Right atrium auricular region (tissue), 2 donors: ENCODE data around the gene TCEA3. TPM values are rescaled to one million over a fixed set of nuclear protein-coding genes. Genes with fewer than 3 reads are reported as not detected.

Experiments
- DNase-seq: peaks from one replicate; pipeline ENCODE4 v3.0.0-alpha.2; 2019; ENCODE audit warnings: low spot score
- H3K27ac ChIP-seq, 2 donors: fragments of 200-600 bp; sonication (generic); 1 replicate in 1 of 2; 2 replicates in 1 of 2; pipeline ENCODE4 v1.5.1; 2016 to 2019
- H3K27me3 ChIP-seq, 2 donors: fragments of 200-600 bp; sonication (generic); one replicate each; pipeline versions ENCODE4 v1.5.1 to v1.6.0; 2017 to 2019
- H3K36me3 ChIP-seq: fragments of 200-600 bp; sonication (generic); one replicate; pipeline ENCODE4 v1.5.1; 2016
- H3K4me1 ChIP-seq, 2 donors: fragments of 200-600 bp; sonication (generic); one replicate each; pipeline versions ENCODE4 v1.5.1 to v1.6.0; 2017 to 2019
- H3K4me3 ChIP-seq, 2 donors: fragments of 200-600 bp; sonication (generic); 1 replicate in 1 of 2; 2 replicates in 1 of 2; pipeline ENCODE4 v1.5.1; 2017 to 2019; ENCODE audit warnings: mild to moderate bottlenecking in 1 of 2, moderate library complexity in 1 of 2
- H3K9me3 ChIP-seq, 2 donors: fragments of 200-600 bp; sonication (generic); one replicate each; pipeline ENCODE4 v1.5.1; 2019
- total RNA-seq, 2 donors: library from RNA; depleted of rRNA; stranded (reverse); fragments of >200 nt; gene quantifications; one replicate each; pipeline ENCODE4 v1.1.0, GENCODE V29; 2016
- TF ChIP-seq, protein P1 (sequence below), 2 donors: fragments of 200-600 bp; sonication (generic); IDR thresholded peaks; one replicate each; pipeline ENCODE4 v1.5.1; 2019; ENCODE audit warnings: antibody characterized with exemption in 2 of 2

Gene TCEA3
- total RNA-seq, 2 donors from 2014 or later = 24.4 to 40.1 TPM

DNA sequence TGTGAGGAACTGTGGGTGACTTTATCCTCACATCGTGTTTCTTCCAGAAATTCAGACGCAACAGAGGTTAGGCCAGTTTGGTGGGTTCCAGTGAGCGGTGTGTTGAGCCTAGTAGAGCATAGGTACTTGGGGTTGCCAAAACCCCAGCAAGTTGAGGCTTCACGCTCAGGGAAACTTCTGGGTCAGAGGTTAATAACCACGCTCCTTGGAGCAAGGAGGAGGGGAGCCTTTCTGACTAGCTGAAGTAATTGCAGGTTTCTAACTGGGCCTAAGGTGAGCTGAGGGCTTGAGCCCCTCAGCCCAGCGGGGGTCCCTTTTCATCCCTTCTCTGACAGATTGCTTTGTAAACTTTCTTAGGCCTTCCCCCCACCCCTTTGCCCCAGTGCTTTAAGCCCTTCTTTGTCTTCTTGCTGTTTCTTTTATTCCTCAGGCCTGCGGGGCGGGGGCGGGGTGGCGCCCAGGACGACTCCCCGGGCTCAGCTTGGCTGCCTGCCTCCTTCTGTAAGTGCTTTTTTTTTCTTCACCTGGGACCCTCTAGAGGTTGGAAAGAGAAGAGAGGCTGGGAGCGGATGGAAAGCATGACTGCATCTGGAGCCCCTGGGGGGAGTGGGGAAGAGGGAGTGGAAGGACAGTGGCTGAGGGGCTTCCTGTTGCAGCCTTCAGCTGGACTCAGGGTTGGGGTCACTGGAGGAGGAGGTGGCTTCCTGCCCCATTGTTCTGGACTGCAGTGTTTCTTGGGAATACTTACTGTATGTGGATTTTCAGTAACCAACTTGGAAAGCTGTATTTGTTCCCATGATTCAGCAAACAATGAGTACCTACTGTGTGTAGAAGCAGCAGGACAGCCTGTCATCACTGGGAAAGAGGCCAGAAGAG, 53.6 kb downstream of the TCEA3 start:
- H3K9me3 ChIP-seq = no peaks in the 10 kb centered on the region
- H3K4me3 ChIP-seq = peak overlapping the region in 1 of 2 donors; percentile 14
- DNase-seq = no peak
- no peaks in the 10 kb centered on the region for H3K27me3 ChIP-seq
- H3K27ac ChIP-seq = peak overlapping the region; percentile 99
- peaks cover 10% of the 10 kb centered on the region for H3K36me3 ChIP-seq
- peaks cover 0 to 38% of the 10 kb centered on the region in 2 donors for H3K4me1 ChIP-seq
- TF ChIP-seq, protein P1, sequence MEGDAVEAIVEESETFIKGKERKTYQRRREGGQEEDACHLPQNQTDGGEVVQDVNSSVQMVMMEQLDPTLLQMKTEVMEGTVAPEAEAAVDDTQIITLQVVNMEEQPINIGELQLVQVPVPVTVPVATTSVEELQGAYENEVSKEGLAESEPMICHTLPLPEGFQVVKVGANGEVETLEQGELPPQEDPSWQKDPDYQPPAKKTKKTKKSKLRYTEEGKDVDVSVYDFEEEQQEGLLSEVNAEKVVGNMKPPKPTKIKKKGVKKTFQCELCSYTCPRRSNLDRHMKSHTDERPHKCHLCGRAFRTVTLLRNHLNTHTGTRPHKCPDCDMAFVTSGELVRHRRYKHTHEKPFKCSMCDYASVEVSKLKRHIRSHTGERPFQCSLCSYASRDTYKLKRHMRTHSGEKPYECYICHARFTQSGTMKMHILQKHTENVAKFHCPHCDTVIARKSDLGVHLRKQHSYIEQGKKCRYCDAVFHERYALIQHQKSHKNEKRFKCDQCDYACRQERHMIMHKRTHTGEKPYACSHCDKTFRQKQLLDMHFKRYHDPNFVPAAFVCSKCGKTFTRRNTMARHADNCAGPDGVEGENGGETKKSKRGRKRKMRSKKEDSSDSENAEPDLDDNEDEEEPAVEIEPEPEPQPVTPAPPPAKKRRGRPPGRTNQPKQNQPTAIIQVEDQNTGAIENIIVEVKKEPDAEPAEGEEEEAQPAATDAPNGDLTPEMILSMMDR (IDR thresholded peaks at IDR 0.05) = no peak

DNA sequence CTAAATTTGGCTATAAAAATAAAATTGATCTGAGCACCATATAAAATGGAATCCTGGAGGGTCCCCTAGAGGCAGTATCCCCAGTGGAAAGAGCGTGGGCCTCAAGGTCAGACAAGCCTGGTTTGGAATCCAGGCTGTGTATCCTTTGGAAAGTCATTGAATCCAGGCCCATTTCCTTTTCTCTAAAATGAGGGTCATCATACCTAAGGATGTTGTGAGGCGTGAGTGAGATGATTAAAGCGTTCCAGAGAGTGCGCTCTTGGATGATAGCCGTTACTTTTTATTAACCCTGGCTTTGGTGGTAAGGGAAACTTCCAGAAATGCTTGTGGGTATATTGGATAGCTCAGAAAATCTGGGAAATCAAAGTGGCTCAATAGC, 54.2 kb downstream of the TCEA3 start:
- peaks cover 16% of the 10 kb centered on the region for H3K36me3 ChIP-seq
- no peaks in the 10 kb centered on the region for H3K27me3 ChIP-seq
- H3K4me3 ChIP-seq = peak overlapping the region in 1 of 2 donors; percentile 90
- peaks cover 0 to 3% of the 10 kb centered on the region in 2 donors for H3K9me3 ChIP-seq
- peak overlapping the region; percentile 99 for H3K27ac ChIP-seq
- no peak for DNase-seq
- TF ChIP-seq, protein P1 (IDR thresholded peaks at IDR 0.05) = no peak
- peaks cover 0 to 38% of the 10 kb centered on the region in 2 donors for H3K4me1 ChIP-seq

DNA sequence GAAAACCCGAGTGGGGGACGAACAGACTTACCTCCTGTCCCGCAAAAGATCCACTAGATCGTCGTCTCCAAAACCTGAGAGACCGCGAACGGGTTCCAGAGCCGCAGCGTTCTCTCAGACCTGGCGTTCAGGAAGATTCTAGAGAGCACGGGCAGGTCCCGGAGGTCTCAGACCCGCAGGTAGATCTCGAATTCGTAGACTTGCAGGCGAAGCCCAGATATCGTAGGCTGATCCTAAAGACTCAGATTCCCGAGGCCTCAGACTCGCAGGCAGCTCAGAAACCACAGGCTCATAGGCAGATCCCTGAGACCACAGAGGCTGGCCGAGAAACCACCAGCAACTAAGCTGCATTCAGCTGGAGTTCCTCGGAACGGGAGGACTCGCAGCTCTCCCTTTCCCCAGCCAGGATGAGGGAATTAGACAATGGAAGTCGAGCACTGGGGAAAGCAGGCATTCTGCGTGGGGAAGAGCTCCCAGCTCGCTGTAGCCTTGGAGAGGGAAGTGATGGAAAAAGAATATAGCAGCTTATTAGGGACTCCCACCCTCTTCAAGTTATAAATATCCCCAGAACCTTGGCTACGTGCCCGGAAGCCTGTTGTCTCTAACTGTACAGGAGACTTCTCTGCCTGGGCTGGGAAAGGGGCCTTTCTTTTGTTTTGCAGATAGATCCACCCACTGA, 55.1 kb downstream of the TCEA3 start, which contains the start of gene ZNF436:
TSS of gene ZNF436 (minus strand) at position 502 of the 679 bp plus-strand sequence. CDS start 1,831 bp downstream, outside the sequence.
- Histone ChIP-seq H3K36me3 (peaks cover 25% of the 10 kb centered on the region), H3K27ac (peak within 1 kb of the TSS; percentile 99), H3K27me3 (no peaks in the 10 kb centered on the region), H3K9me3 (peaks cover 3 to 11% of the 10 kb centered on the region in 2 donors), H3K4me3 (peak within 1 kb of the TSS; percentile 86 to 90), H3K4me1 (peaks cover 0 to 38% of the 10 kb centered on the region in 2 donors)
- peak; percentile 90 for DNase-seq
- TF ChIP-seq, protein P1 (IDR thresholded peaks at IDR 0.05) = no peak

DNA sequence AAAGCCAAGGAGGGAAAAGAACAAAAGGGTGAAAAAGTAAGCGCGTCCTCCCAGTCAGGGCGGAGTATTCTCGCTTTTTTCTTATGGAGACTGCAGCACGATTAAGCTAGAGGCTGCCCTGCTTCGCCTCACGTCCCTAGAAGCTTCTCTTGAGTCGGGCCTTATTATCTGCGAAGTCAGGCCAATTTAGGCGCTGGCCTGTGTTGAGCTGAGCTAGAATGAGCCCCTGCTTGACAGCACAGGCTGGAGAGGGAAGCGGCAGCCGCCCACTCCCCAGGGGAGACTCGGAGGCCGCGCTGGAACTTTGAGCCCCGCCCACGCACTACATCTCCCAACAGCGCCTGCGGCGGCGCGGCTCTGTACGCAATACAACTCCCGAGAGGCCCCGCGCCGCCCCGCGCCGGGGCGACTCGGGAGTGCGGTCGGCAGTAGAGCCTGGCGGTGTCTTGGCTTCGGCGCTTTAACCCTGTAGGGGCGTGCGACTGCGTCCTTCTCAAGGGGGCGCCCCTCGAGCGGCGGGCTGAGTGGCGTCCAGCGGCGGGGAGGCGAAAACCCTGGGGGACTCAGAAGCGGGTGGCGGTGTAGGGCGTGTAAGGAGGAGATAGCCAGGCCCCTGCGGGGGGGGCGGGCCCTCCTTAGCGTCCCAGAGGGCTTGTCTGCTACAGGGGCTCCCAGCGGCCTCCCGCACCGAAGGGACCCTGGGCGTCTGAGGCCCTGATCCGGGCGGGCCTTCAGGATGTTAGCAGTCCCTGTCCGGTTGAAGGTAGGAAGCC, 55.8 kb downstream of the TCEA3 start:
- TF ChIP-seq, protein P1 (IDR thresholded peaks at IDR 0.05) = peak in 1 of 2 donors; percentile 24
- peak; percentile 93 for DNase-seq
- Histone ChIP-seq H3K4me3 (peak overlapping the region; percentile 86 to 90), H3K9me3 (peaks cover 9 to 19% of the 10 kb centered on the region in 2 donors), H3K36me3 (peaks cover 32% of the 10 kb centered on the region), H3K27me3 (no peaks in the 10 kb centered on the region), H3K4me1 (peaks cover 0 to 38% of the 10 kb centered on the region in 2 donors), H3K27ac (peak overlapping the region; percentile 99)

DNA sequence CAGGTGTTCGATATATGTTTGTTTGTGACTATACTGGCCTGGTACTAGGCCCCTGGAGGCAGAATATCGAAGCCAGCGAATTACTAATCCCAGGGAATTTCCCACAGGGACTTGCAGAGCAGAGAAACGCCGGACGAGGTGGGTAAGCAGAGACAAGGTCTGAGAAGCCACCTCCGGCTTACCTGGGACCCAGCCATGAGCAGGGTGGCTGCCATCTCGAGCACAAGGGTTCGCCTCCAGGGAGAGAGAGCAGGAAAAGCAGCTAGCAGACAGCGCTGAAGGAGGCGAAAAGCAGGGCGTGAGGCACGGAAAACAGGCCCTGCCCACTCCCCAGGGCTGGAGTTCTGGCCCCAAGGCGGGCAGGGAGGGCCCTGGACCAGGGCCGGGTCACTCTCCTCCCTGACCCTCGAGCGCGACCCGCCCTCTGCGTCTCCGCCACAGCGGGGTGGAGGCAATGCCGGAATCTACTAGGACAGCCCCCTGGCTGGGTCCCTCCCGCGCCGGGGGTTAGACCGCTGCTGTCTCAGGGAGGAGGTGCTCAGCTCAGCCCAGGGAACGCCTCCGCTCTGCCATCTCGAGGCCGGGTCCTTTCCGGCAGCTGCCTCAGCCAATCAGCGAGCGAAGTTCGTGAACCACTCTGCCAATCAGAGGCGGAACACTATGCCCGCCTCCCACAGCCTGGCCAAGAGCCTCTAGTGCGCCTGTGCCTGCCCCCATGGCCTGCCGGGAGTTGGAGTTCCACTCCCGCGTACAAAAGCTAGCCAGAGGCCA, 56.6 kb downstream of the TCEA3 start:
- peaks cover 0 to 38% of the 10 kb centered on the region in 2 donors for H3K4me1 ChIP-seq
- peaks cover 40% of the 10 kb centered on the region for H3K36me3 ChIP-seq
- DNase-seq = peak; percentile 99
- H3K4me3 ChIP-seq = peak overlapping the region; percentile 86 to 90
- H3K27me3 ChIP-seq = no peaks in the 10 kb centered on the region
- peak overlapping the region; percentile 99 for H3K27ac ChIP-seq
- TF ChIP-seq, protein P1 (IDR thresholded peaks at IDR 0.05) = peak in 1 of 2 donors; percentile 13
- H3K9me3 ChIP-seq = peaks cover 17 to 26% of the 10 kb centered on the region in 2 donors
